GM19035 (cell line): ENCODE data around the gene PNPLA2.

Experiments used
- ATAC-seq: cut with Tn5 transposase; IDR thresholded peaks from one replicate; pipeline ENCODE4 v1.9.1; 2021; ENCODE audit not compliant: unreplicated experiment

The PNPLA2 gene

DNA sequence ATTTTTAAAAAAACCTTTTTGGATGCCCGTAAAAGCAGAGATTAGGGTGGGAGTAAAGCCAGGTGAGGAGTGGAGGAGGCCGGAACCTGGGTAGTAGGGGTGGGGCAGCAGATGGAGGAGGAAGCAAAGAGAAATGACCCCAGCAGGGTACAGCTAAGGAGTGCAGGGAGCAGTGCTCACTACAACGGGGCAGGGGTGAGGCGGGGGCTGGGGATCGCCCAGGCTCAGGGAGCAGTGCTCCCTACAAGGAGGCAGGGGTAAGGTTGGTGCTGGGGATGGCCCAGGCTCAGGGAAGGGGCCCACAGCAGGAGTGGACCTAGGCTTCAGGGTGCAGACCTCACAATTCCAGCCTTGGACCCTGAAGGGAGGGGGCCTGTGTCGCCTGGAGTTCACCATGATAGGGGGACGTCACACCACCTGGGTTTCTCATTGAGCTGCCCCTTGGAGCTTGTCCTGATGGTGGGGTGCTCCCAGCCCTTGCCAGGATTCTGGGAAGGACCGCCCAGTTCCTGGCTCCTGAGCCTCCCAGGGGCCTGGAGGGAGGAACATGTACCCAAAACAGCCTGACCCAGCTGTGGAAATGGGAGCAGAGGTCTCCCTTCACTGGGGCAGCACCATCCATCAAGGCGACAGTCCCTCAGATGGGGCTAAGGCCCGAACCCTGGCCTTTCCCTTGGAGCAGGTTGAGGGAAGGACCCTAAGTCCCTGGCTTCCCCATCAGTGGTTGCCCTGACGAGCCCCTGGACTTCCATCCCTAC lies 2.9 kb upstream of the PNPLA2 start:
- no peak for ATAC-seq

GRCh38 chr11:816433-816779 lies 2.3 kb upstream of the PNPLA2 start:
- ATAC-seq = no peak

- peak; percentile 66 for ATAC-seq
Observed at GRCh38 chr11:819129-819931, 616 bp downstream of the PNPLA2 start.

GRCh38 chr11:819943-820649 lies 1.4 kb downstream of the PNPLA2 start:
- ATAC-seq = peak; percentile 65

- no peak for ATAC-seq
Observed at GRCh38 chr11:820655-821511, 2.2 kb downstream of the PNPLA2 start.

GRCh38 chr11:821512-822371 lies 3.0 kb downstream of the PNPLA2 start:
- ATAC-seq = no peak

- no peak for ATAC-seq
Observed at GRCh38 chr11:823441-824291, 5.0 kb downstream of the PNPLA2 start.

GRCh38 chr11:824292-824880 lies 5.7 kb downstream of the PNPLA2 start:
- no peak for ATAC-seq

- ATAC-seq = no peak
Observed at GRCh38 chr11:824942-825341, 6.2 kb downstream of the PNPLA2 start.

GRCh38 chr11:825366-826226 lies 6.9 kb downstream of the PNPLA2 start:
- no peak for ATAC-seq

- no peak for ATAC-seq
Observed at GRCh38 chr11:826227-826621, 7.5 kb downstream of the PNPLA2 start.

- no peak for ATAC-seq
Observed at GRCh38 chr11:826836-827145, 8.1 kb downstream of the PNPLA2 start.

GRCh38 chr11:827146-827896 lies 8.6 kb downstream of the PNPLA2 start:
- ATAC-seq = no peak

- no peak for ATAC-seq
Observed at GRCh38 chr11:827897-828192, 9.1 kb downstream of the PNPLA2 start, which contains the start of gene CRACR2B. CRACR2B (plus strand) TSS chr11:827919; CDS start chr11:828608, 689 bp downstream.

DNA sequence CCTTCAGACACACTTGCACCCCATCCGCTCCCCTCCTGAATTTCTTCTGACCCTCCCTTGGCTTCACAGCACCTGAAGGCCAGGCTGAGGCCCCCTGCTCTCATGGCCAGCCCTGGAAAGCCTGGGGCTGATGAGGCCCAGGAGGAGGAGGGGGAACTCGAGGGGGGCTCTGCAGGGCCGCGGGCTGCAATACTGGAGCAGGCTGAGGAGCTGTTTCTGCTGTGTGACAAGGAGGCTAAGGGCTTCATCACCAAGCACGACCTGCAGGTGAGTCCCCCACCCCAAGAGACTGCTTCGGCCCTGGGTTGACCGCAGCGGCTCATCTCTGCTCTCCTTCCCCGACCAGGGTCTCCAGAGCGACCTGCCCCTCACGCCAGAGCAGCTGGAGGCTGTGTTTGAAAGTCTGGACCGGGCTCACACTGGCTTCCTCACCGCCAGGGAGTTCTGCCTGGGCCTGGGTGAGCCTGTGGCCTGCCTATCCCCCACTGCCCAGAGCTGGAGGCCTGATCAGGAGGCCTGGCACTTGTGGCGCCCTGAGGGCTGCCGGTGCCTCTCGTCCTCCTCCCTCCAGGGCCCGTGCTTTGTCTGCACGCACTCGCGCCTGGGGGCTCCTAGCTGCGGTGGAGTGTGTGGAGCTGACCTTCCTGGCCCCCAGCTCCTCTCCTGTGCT lies 9.9 kb downstream of the PNPLA2 start:
- no peak for ATAC-seq

- ATAC-seq = no peak
Observed at GRCh38 chr11:829176-829846, 10.6 kb downstream of the PNPLA2 start.
